GM10266 (cell line): ENCODE results near the gene ABCA8.
A peak's percentile ranks its signal among the peaks of the same experiment; 100 is the strongest.
"Not testable (repeated sequence)": the region's sequence is repeated elsewhere in the genome, so short reads cannot be mapped to it uniquely, and the experiment has no call there.

Experiments
- DNase-seq: peaks from one replicate; pipeline ENCODE4 v3.0.0; 2012; ENCODE audit errors: extremely low spot score
- TF ChIP-seq, protein P1 (sequence below): IDR thresholded peaks from 2 replicates; pipeline ENCODE4 v1.5.1; 2012; ENCODE audit warnings: mild to moderate bottlenecking, low read depth; ENCODE audit not compliant: control insufficient read depth, insufficient read depth; ENCODE audit errors: missing control alignments

Gene ABCA8, protein sequence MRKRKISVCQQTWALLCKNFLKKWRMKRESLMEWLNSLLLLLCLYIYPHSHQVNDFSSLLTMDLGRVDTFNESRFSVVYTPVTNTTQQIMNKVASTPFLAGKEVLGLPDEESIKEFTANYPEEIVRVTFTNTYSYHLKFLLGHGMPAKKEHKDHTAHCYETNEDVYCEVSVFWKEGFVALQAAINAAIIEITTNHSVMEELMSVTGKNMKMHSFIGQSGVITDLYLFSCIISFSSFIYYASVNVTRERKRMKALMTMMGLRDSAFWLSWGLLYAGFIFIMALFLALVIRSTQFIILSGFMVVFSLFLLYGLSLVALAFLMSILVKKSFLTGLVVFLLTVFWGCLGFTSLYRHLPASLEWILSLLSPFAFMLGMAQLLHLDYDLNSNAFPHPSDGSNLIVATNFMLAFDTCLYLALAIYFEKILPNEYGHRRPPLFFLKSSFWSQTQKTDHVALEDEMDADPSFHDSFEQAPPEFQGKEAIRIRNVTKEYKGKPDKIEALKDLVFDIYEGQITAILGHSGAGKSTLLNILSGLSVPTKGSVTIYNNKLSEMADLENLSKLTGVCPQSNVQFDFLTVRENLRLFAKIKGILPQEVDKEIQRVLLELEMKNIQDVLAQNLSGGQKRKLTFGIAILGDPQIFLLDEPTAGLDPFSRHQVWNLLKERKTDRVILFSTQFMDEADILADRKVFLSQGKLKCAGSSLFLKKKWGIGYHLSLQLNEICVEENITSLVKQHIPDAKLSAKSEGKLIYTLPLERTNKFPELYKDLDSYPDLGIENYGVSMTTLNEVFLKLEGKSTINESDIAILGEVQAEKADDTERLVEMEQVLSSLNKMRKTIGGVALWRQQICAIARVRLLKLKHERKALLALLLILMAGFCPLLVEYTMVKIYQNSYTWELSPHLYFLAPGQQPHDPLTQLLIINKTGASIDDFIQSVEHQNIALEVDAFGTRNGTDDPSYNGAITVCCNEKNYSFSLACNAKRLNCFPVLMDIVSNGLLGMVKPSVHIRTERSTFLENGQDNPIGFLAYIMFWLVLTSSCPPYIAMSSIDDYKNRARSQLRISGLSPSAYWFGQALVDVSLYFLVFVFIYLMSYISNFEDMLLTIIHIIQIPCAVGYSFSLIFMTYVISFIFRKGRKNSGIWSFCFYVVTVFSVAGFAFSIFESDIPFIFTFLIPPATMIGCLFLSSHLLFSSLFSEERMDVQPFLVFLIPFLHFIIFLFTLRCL (N-terminal part only)

DNA sequence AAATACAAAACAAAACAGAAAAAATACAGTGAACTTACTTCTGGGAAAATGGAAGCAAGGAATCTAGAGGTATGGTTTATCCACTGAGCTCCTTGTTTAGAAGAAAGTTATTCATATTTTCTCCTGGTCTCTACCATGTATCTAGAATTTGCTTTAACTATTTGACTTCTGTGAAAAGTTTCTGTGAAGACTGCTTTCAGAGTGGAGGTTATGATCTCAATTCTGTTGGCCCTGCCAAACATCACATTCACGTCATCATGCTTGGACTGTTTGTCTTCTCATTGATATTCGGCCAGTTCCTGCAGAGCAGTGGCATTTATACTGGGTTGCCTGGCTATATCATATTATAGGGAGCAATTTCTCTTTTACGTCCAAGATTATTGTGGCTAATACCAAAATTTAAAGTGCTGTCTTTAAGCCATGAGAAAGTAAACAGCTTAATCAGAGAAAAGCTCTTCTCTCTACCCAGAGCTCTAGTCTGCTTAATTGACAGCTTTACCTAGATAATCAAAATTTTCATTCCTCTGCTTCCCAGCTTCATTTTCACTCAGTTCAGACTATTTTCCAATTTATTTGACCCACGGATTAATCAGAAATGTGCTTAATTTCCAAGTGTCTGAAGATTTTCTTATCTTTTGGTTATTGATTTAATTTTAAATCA is at the start of gene ABCA8:
Gene ABCA8, minus strand, starts transcription at position 212 of the 661 bp plus-strand sequence. CDS start 13,358 bp downstream, outside the sequence.
- TF ChIP-seq, protein P1, sequence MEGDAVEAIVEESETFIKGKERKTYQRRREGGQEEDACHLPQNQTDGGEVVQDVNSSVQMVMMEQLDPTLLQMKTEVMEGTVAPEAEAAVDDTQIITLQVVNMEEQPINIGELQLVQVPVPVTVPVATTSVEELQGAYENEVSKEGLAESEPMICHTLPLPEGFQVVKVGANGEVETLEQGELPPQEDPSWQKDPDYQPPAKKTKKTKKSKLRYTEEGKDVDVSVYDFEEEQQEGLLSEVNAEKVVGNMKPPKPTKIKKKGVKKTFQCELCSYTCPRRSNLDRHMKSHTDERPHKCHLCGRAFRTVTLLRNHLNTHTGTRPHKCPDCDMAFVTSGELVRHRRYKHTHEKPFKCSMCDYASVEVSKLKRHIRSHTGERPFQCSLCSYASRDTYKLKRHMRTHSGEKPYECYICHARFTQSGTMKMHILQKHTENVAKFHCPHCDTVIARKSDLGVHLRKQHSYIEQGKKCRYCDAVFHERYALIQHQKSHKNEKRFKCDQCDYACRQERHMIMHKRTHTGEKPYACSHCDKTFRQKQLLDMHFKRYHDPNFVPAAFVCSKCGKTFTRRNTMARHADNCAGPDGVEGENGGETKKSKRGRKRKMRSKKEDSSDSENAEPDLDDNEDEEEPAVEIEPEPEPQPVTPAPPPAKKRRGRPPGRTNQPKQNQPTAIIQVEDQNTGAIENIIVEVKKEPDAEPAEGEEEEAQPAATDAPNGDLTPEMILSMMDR: no peak
- DNase-seq: no peak

DNA sequence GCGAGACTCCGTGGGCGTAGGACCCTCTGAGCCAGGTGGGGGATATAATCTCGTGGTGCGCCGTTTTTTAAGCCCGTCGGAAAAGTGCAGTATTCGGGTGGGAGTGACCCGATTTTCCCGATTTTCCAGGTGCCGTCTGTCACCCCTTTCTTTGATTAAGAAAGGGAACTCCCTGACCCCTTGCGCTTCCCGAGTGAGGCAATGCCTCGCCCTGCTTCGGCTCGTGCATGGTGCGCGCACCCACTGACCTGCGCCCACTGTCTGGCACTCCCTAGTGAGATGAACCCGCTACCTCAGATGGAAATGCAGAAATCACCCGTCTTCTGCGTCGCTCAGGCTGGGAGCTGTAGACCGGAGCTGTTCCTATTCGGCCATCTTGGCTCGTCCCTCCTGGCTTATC is 49.6 kb upstream of the ABCA8 start:
- not testable (repeated sequence) for DNase-seq

DNA sequence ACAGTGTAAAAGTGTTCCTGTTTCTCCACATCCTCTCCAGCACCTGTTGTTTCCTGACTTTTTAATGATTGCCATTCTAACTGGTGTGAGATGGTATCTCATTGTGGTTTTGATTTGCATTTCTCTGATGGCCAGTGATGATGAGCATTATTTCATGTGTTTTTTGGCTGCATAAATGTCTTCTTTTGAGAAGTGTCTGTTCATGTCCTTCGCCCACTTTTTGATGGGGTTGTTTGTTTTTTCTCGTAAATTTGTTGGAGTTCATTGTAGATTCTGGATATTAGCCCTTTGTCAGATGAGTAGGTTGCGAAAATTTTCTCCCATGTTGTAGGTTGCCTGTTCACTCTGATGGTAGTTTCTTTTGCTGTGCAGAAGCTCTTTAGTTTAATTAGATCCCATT is 44.6 kb upstream of the ABCA8 start:
- DNase-seq: not testable (repeated sequence)

DNA sequence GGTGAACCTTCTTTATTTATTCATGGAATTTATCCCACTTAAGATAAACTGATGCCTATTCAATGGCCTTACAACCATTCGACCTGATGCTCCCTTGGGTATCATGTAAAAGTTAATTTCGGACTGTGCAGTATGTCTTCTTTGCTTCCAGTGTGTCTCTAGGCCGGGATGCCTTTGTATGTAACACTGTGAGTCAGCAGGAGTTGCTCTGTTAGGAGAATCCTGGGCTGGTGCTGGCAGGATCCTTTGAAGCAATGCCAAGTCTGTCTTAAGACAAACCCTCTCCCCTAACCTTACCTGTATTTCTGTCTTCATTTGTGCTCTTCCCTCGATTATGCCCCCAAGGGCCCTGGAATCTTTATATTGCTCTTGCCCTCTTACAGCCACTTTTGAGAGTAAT is 37.9 kb upstream of the ABCA8 start:
- TF ChIP-seq, protein P1: no peak
- DNase-seq: no peak

DNA sequence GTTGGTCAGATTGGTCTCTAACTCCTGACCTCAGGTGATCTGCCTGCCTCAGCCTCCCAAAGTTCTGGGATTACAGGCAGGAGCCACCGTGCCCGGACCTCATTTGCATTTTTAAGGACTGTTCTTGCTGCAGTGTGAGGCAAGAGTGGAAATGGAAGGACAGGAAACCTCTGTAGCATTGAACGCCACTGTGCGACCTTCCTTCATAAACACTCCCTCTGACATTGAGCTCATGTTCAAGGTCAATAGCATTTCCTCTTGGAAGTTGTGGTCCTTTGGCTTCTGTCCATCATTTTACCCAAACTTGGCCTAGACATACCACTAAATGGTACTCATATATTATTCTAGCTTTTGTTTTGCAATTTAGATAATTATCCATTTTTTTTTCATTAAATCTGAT is 32.8 kb upstream of the ABCA8 start:
- TF ChIP-seq, protein P1: no peak
- DNase-seq: no peak

DNA sequence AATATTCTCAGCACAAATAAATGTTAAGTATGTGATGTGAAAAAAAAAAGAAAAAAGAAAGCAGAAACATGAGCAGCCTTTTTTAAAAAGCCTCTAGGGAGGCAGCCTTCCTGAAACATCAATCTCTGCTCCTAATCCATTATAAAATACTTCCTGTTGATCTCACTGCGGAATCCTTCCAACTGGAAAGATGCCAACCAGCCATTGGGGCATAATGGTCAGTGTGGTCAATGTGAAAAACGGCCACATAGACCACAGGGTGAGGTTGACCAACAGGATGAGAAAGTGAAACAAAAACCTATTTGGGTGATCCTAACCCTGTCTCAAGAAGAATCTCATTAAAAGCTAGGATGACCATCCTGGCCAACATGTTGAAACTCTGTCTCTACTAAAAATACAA is 26.1 kb upstream of the ABCA8 start:
- TF ChIP-seq, protein P1: no peak
- DNase-seq: peak; percentile 15

DNA sequence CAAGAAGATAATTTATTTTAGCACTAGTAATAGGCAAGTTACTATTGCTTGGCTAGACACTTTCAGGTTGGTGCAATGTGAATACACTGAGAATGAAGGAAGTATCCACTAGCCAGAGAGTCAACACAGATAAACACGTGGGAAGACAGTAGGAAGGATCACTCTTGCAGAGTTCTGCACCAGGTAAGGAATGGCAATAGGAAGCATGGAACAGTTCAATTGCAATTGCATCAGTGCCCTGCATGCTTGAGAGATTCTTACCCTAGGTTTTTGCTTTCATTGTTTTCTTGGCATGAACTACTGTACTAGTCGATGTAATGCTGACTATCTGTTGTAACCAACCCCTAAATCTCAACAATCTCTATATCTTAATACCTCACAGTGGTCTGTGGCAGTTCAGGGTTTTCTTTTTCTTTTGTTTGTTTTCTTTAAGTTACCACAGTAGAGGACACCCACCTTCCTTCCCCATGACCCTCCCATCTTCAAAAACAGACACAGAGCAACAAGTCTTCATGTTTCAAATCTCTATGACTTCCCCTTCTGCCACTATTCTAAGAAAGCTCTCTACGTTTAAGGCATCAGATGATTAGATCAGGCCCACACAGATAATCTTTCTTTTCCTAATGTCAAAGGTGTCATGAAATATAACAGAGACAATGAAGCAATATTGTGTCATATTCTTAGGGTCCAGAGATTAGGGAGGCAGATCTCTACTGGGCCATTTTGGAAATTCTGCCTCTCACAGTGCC is 18.1 kb upstream of the ABCA8 start:
- TF ChIP-seq, protein P1: no peak
- DNase-seq: no peak
